ENCODE data around the gene HOMER2. TPM values are rescaled to one million over a fixed set of nuclear protein-coding genes. Genes with fewer than 3 reads are reported as not detected.
A peak's percentile ranks its signal among the peaks of the same experiment; 100 is the strongest.

HOMER2 gene
- total and polyA plus RNA-seq, 2 experiments from 2014 or later, result 10.8 to 23.9 TPM

GRCh38 chr15:82985688-82986441 lies 33.3 kb upstream of the HOMER2 start, which contains the start of gene RAMAC:
TSS of gene RAMAC (plus strand) at chr15:82986210. CDS start at chr15:82989019, 2,809 bp downstream.
- H3K27ac Mint-ChIP-seq, result peak within 1 kb of the TSS; percentile 98
- Histone ChIP-seq H3K36me3 (ENCODE audit: insufficient read depth) (peaks cover 10% of the 10 kb centered on the region), H3K4me2 (peak within 1 kb of the TSS; percentile 98), H3K9me2 (ENCODE audit: insufficient read depth) (peaks cover 8% of the 10 kb centered on the region), H3F3A (replicated peaks; ENCODE audit: low read depth) (no peaks in the 10 kb centered on the region), H3K4me1 (ENCODE audit: insufficient read depth) (0 out of 2 replicates have a peak, but pooled peaks cover 7% of the 10 kb centered on the region), H3K79me2 (replicated peaks; ENCODE audit: insufficient read depth) (peaks cover 21% of the 10 kb centered on the region), H2AFZ (peak within 1 kb of the TSS; percentile 94), H3K4me3 (peak within 1 kb of the TSS; percentile 94), H4K20me1 (replicated peaks; ENCODE audit: insufficient read depth) (0 out of 2 replicates have a peak, but pooled peaks cover 14% of the 10 kb centered on the region), H3K27ac (ENCODE audit: low read depth) (no peak within 1 kb of the TSS), H3K27me3 (ENCODE audit: insufficient read depth) (peaks cover 11% of the 10 kb centered on the region)
- H3K9me3 Mint-ChIP-seq, result peaks cover 9% of the 10 kb centered on the region; the same call in 1 of the 3 replicates
- peaks cover 14% of the 10 kb centered on the region for H3K27me3 Mint-ChIP-seq (ENCODE audit: insufficient read depth, low read depth, poor library complexity)
- peaks cover 15% of the 10 kb centered on the region for H3K4me1 Mint-ChIP-seq
- H3K36me3 Mint-ChIP-seq (ENCODE audit: low read depth), result peaks cover 35% of the 10 kb centered on the region
- DNase-seq (ENCODE audit: low spot score), result peak; percentile 96
- TF ChIP-seq JUNB (IDR thresholded peaks at IDR 0.05; ENCODE audit: unreplicated experiment) (no peak), EZH2phosphoT487 (IDR thresholded peaks at IDR 0.05; ENCODE audit: unreplicated experiment) (no peak), POLR2AphosphoS5 (IDR thresholded peaks at IDR 0.05; ENCODE audit: low read depth) (peak; percentile 84), ETS1 (IDR thresholded peaks at IDR 0.05) (peak; percentile 45; the same call in 1 of the 2 replicates), CREB1 (CRISPR knock-in tag; IDR thresholded peaks at IDR 0.05; ENCODE audit: low read depth) (no peak), NANOG (IDR thresholded peaks at IDR 0.05; ENCODE audit: borderline replicate concordance) (no peak)
- H3K4me3 Mint-ChIP-seq, result peak within 1 kb of the TSS; percentile 99
- ATAC-seq, result peak; percentile 96

GRCh38 chr15:82980981-82981380 lies 28.5 kb upstream of the HOMER2 start:
- H3K79me2 ChIP-seq (replicated peaks; ENCODE audit: insufficient read depth), result no peaks in the 10 kb centered on the region
- no peaks in the 10 kb centered on the region for H3F3A ChIP-seq (replicated peaks; ENCODE audit: low read depth)
- no peaks in the 10 kb centered on the region for H3K4me1 ChIP-seq (ENCODE audit: insufficient read depth)
- H3K36me3 Mint-ChIP-seq (ENCODE audit: low read depth), result peaks cover 6% of the 10 kb centered on the region; the same call in 1 of the 3 replicates
- H3K9me3 Mint-ChIP-seq, result peaks cover 9% of the 10 kb centered on the region; the same call in 1 of the 3 replicates
- peaks cover 8% of the 10 kb centered on the region for H3K9me2 ChIP-seq (ENCODE audit: insufficient read depth)
- no peak overlapping the region for H3K4me3 Mint-ChIP-seq
- no peak overlapping the region for H2AFZ ChIP-seq
- H3K4me1 Mint-ChIP-seq, result peaks cover 7% of the 10 kb centered on the region; the same call in 2 of the 3 replicates
- H3K36me3 ChIP-seq (ENCODE audit: insufficient read depth), result no peaks in the 10 kb centered on the region; the same call in 1 of the 2 replicates
- ATAC-seq (no peak), DNase-seq (ENCODE audit: low spot score) (no peak)
- H3K27me3 Mint-ChIP-seq (ENCODE audit: insufficient read depth, low read depth, poor library complexity), result peaks cover 8% of the 10 kb centered on the region
- H3K4me3 ChIP-seq, result no peak overlapping the region
- no peak overlapping the region for H3K27ac ChIP-seq (ENCODE audit: low read depth)
- H3K4me2 ChIP-seq, result no peak overlapping the region
- 0 out of 2 replicates have a peak, but pooled peaks cover 3% of the 10 kb centered on the region for H4K20me1 ChIP-seq (replicated peaks; ENCODE audit: insufficient read depth)
- no peak overlapping the region for H3K27ac Mint-ChIP-seq
- peaks cover 11% of the 10 kb centered on the region for H3K27me3 ChIP-seq (ENCODE audit: insufficient read depth)
- TF ChIP-seq ZNF114 (CRISPR knock-in tag; IDR thresholded peaks at IDR 0.05) (no peak), CREB1 (CRISPR knock-in tag; IDR thresholded peaks at IDR 0.05; ENCODE audit: low read depth) (no peak), JUNB (IDR thresholded peaks at IDR 0.05; ENCODE audit: unreplicated experiment) (no peak), ZNF462 (CRISPR knock-in tag; IDR thresholded peaks at IDR 0.05) (no peak), EZH2phosphoT487 (IDR thresholded peaks at IDR 0.05; ENCODE audit: unreplicated experiment) (no peak), ZNF331 (CRISPR knock-in tag; IDR thresholded peaks at IDR 0.05; ENCODE audit: low read depth) (no peak)

Measured in GM23338 (cell line).